ENCODE measurements around the gene CCSER2.

- TF ChIP-seq SNAI2 (CRISPR knock-in tag; IDR thresholded peaks at IDR 0.05) (no peak), RARB (CRISPR knock-in tag; IDR thresholded peaks at IDR 0.05) (no peak)
Observed at GRCh38 chr10:84390364-84390763, 62.0 kb downstream of the CCSER2 start.

All from SK-N-SH treated with all-trans-retinoic acid at 6 μM for 48 hours (cell line).